Mammary microvascular endothelial cell (primary cell): Measurements from ENCODE around the gene CCDC93. TPM values are rescaled to one million over a fixed set of nuclear protein-coding genes. Genes with fewer than 3 reads are reported as not detected.

ENCODE experiments used
- total RNA-seq: library from RNA; depleted of rRNA; stranded (reverse); fragments of >200 nt; gene quantifications from 2 replicates; pipeline ENCODE4 v1.2.3, GENCODE V29; 2015

CCDC93 gene, protein sequence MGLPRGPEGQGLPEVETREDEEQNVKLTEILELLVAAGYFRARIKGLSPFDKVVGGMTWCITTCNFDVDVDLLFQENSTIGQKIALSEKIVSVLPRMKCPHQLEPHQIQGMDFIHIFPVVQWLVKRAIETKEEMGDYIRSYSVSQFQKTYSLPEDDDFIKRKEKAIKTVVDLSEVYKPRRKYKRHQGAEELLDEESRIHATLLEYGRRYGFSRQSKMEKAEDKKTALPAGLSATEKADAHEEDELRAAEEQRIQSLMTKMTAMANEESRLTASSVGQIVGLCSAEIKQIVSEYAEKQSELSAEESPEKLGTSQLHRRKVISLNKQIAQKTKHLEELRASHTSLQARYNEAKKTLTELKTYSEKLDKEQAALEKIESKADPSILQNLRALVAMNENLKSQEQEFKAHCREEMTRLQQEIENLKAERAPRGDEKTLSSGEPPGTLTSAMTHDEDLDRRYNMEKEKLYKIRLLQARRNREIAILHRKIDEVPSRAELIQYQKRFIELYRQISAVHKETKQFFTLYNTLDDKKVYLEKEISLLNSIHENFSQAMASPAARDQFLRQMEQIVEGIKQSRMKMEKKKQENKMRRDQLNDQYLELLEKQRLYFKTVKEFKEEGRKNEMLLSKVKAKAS
- total RNA-seq: 10.2 and 16.6 TPM in 2 replicates

GRCh38 chr2:118013724-118014491 is at the start of gene CCDC93:
TSS of gene CCDC93 (minus strand) at chr2:118014070. CDS start at chr2:118013995, 75 bp downstream.

Other genes starting within 250 kb of the CCDC93 start
- gene DDX18, start 199.4 kb downstream of the CCDC93 start, total RNA-seq: 41.6 and 45.1 TPM in 2 replicates
- 10.9 and 12.3 TPM in 2 replicates for gene INSIG2, start 74.4 kb upstream of the CCDC93 start, total RNA-seq